SU-DHL-6 (cell line): ENCODE measurements around the gene TCAIM.

Experiments used
- H2AFZ ChIP-seq: fragments of 200-600 bp; sonication (generic); 2 replicates; pipeline ENCODE4 v1.6.1; 2014; ENCODE audit warnings: low read depth, mild to moderate bottlenecking, moderate library complexity, mixed read lengths, antibody characterized with exemption, low read length; ENCODE audit not compliant: severe bottlenecking
- H3F3A ChIP-seq: fragments of 200-600 bp; shearing (Covaris generic); 2 replicates; pipeline ENCODE4 v1.6.0; 2016; ENCODE audit warnings: antibody characterized with exemption, mild to moderate bottlenecking; ENCODE audit not compliant: insufficient read depth
- H3K27ac ChIP-seq: fragments of 200-600 bp; sonication (generic); 2 replicates; pipeline ENCODE4 v1.5.1; 2016; ENCODE audit warnings: low read depth, mild to moderate bottlenecking, low read length, moderate library complexity, mixed read lengths
- H3K27me3 ChIP-seq: fragments of 200-600 bp; sonication (generic), shearing (Covaris generic); 2 replicates; pipeline ENCODE4 v1.6.0; 2014; ENCODE audit warnings: mild to moderate bottlenecking, low read length
- H3K36me3 ChIP-seq: fragments of 200-600 bp; sonication (generic); 2 replicates; pipeline ENCODE4 v1.6.1; 2014; ENCODE audit warnings: mild to moderate bottlenecking, low read length, mixed read lengths
- H3K4me2 ChIP-seq: fragments of 300-600, 200-600 bp; shearing (Covaris generic), sonication (generic); 2 replicates; pipeline ENCODE4 v1.6.0; 2014; ENCODE audit warnings: low read length, low read depth, mild to moderate bottlenecking; ENCODE audit not compliant: poor library complexity, severe bottlenecking
- H3K4me3 ChIP-seq: fragments of 200-600 bp; sonication (generic); 2 replicates; pipeline ENCODE4 v1.5.1; 2014; ENCODE audit warnings: antibody characterized with exemption, low read length, mild to moderate bottlenecking, mixed read lengths; ENCODE audit not compliant: insufficient read depth, poor library complexity, severe bottlenecking
- H3K79me2 ChIP-seq: fragments of 200-600 bp; sonication (generic); 2 replicates; pipeline ENCODE4 v1.6.1; 2014; ENCODE audit warnings: mild to moderate bottlenecking, low read length, moderate library complexity; ENCODE audit not compliant: insufficient read depth
- H3K9ac ChIP-seq: fragments of 200-600 bp; sonication (generic); 2 replicates; pipeline ENCODE4 v1.7.0; 2014; ENCODE audit warnings: mild to moderate bottlenecking, low read length
- H3K9me2 ChIP-seq: fragments of 200-600 bp; sonication (generic); replicated peaks from 2 replicates; pipeline ENCODE4 v1.6.1; 2014; ENCODE audit warnings: low read length; ENCODE audit not compliant: insufficient read depth
- H3K9me3 ChIP-seq: fragments of 200-600 bp; sonication (generic); 2 replicates; pipeline ENCODE4 v1.6.1; 2014; ENCODE audit warnings: low read length, mixed read lengths; ENCODE audit not compliant: insufficient read depth
- H4K20me1 ChIP-seq: fragments of 200-600 bp; sonication (generic); 2 replicates; pipeline ENCODE4 v1.6.1; 2014; ENCODE audit warnings: low read depth, mild to moderate bottlenecking, antibody characterized with exemption, low read length, moderate library complexity, mixed read lengths
- EZH2phosphoT487 ChIP-seq: fragments of 200-600 bp; sonication (generic), shearing (Covaris generic); conservative IDR thresholded peaks from 2 replicates; pipeline ENCODE4 v1.6.1; 2018; ENCODE audit warnings: mild to moderate bottlenecking, antibody characterized with exemption, low read length, moderate library complexity, mixed read lengths
- TF ChIP-seq, protein P1 (sequence below): fragments of 200-600 bp; sonication (generic); IDR thresholded peaks from one replicate; pipeline ENCODE4 v1.5.1; 2017; ENCODE audit warnings: antibody characterized with exemption, mild to moderate bottlenecking, low read length, moderate library complexity; ENCODE audit not compliant: insufficient read depth, poor library complexity, severe bottlenecking

The TCAIM gene

DNA sequence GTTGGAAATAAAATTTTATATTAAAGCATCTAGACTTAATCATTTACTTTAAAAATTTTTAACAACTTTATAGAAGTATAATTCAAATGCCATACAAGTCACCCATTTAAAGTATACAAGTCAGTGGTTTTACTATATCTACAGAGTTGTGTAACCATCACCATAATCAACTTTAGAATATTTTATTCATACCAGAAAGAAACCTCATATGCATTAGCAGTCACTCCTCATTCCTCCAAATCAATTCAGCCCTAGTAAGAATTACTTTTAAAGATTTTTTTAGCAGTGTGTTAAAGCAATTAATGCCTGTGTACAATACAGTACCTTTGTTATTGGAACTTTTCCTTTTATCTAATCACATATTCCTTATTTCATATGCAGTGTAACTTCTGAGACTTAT lies 14.0 kb upstream of the TCAIM start:
- H3K9ac ChIP-seq = no peak overlapping the region
- H3F3A ChIP-seq = no peaks in the 10 kb centered on the region
- H2AFZ ChIP-seq = no peak overlapping the region
- no peak for TF ChIP-seq EZH2phosphoT487
- TF ChIP-seq, protein P1, sequence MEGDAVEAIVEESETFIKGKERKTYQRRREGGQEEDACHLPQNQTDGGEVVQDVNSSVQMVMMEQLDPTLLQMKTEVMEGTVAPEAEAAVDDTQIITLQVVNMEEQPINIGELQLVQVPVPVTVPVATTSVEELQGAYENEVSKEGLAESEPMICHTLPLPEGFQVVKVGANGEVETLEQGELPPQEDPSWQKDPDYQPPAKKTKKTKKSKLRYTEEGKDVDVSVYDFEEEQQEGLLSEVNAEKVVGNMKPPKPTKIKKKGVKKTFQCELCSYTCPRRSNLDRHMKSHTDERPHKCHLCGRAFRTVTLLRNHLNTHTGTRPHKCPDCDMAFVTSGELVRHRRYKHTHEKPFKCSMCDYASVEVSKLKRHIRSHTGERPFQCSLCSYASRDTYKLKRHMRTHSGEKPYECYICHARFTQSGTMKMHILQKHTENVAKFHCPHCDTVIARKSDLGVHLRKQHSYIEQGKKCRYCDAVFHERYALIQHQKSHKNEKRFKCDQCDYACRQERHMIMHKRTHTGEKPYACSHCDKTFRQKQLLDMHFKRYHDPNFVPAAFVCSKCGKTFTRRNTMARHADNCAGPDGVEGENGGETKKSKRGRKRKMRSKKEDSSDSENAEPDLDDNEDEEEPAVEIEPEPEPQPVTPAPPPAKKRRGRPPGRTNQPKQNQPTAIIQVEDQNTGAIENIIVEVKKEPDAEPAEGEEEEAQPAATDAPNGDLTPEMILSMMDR = no peak
- no peaks in the 10 kb centered on the region for H3K9me3 ChIP-seq
- H4K20me1 ChIP-seq = no peaks in the 10 kb centered on the region
- H3K27ac ChIP-seq = no peak overlapping the region
- H3K27me3 ChIP-seq = no peaks in the 10 kb centered on the region
- no peaks in the 10 kb centered on the region for H3K79me2 ChIP-seq
- no peaks in the 10 kb centered on the region for H3K9me2 ChIP-seq
- no peak overlapping the region for H3K4me2 ChIP-seq
- H3K36me3 ChIP-seq = no peaks in the 10 kb centered on the region
- H3K4me3 ChIP-seq = no peak overlapping the region

DNA sequence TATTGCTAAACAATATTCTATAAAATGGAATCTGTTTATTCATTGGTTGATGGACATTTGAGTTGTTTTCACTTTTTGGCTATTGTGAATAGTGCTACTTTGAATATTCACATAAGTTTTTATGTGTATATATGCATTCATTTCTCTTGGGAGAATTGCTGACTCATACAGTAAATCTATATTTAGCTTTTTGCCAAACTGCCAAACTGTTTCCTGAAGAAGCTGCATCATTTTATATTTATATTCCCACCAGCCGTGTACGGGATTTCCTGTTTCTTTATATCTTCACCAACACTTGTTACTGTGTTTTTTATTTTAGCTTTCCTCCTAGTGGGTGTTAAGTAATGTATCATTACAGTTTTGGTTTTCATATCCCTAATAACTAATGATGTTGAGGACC lies 12.5 kb upstream of the TCAIM start:
- no peaks in the 10 kb centered on the region for H3K36me3 ChIP-seq
- H3K79me2 ChIP-seq = no peaks in the 10 kb centered on the region
- H3K4me3 ChIP-seq = no peak overlapping the region
- no peak overlapping the region for H2AFZ ChIP-seq
- no peaks in the 10 kb centered on the region for H3F3A ChIP-seq
- H3K27ac ChIP-seq = no peak overlapping the region
- H3K9ac ChIP-seq = no peak overlapping the region
- H3K27me3 ChIP-seq = no peaks in the 10 kb centered on the region
- H3K9me2 ChIP-seq = no peaks in the 10 kb centered on the region
- H3K4me2 ChIP-seq = no peak overlapping the region
- H3K9me3 ChIP-seq = no peaks in the 10 kb centered on the region
- TF ChIP-seq EZH2phosphoT487 = no peak
- TF ChIP-seq, protein P1 = no peak
- H4K20me1 ChIP-seq = no peaks in the 10 kb centered on the region

GRCh38 chr3:44326515-44326914 lies 12.1 kb upstream of the TCAIM start:
- Histone ChIP-seq H3K36me3 (no peaks in the 10 kb centered on the region), H4K20me1 (no peaks in the 10 kb centered on the region), H3K9ac (no peak overlapping the region), H3K27me3 (no peaks in the 10 kb centered on the region), H3K27ac (no peak overlapping the region), H3K79me2 (no peaks in the 10 kb centered on the region), H2AFZ (no peak overlapping the region), H3K9me3 (no peaks in the 10 kb centered on the region), H3K9me2 (no peaks in the 10 kb centered on the region), H3F3A (no peaks in the 10 kb centered on the region), H3K4me3 (no peak overlapping the region), H3K4me2 (no peak overlapping the region)
- TF ChIP-seq, protein P1 = no peak
- no peak for TF ChIP-seq EZH2phosphoT487
